Coronary artery (tissue), 2 donors: ENCODE results near the gene GPC6.

Source experiments
- DNase-seq: peaks from one replicate; pipeline ENCODE4 v3.0.0-alpha.2; 2017; ENCODE audit warnings: low spot score
- H3K27ac ChIP-seq, 2 donors: fragments of 200-600 bp; sonication (generic); one replicate each; pipeline ENCODE4 v1.5.1; 2016 to 2019
- H3K4me3 ChIP-seq: fragments of 200-600 bp; sonication (generic); 2 replicates; pipeline ENCODE4 v1.5.1; 2016; ENCODE audit warnings: mild to moderate bottlenecking, moderate library complexity
- CTCF ChIP-seq: fragments of 200-600 bp; sonication (generic); IDR thresholded peaks from one replicate; pipeline ENCODE4 v1.5.1; 2019; ENCODE audit warnings: antibody characterized with exemption

The GPC6 gene

DNA sequence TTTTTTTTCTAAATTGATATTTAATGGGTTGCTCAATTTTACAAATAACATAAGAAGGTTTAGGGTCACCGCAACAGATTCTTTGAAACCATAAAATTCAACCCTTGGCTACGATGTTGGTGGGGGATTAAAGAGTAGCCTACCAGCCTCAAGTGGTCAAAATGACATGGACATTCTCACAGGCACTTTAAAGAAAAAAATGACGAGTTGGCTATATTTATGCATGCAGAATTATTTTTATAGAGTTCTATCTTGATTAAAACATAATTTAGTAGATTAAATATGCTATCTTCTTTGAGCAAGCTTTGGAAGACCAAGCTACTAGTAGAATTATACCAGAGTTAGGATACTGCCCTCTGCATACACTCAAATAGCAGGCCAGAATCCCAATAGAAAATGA lies 959.9 kb downstream of the GPC6 start:
- no peak overlapping the region for H3K4me3 ChIP-seq
- TF ChIP-seq CTCF = no peak
- DNase-seq = no peak
- no peak overlapping the region for H3K27ac ChIP-seq

GRCh38 chr13:94188201-94188854 lies 961.7 kb downstream of the GPC6 start:
- H3K4me3 ChIP-seq = no peak overlapping the region
- TF ChIP-seq CTCF = no peak
- no peak for DNase-seq
- H3K27ac ChIP-seq = no peak overlapping the region

DNA sequence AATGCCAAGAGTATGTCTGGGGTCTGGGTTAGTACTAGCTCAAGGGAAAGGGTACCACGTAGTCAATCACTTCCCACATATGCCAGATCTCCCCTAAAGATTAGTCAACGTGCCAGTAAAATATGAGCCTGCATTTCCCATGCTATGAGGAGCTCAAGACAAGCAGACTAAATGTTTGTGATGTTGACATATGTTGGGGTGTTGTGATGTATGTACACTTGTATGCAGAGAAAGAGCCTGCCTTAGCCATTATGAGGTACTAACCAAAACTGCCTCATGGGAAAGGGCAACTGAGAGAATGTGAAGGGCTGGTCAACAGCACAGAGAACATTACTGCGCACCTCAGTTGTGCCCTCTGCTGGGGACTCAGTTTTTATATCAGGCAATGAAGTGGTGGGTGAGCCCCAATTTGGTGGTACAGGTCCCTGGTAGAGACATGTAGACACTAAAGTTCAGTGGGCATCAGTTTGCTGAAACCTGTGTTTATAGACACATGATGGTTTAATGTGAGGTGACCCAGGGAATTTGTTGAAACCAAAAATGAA lies 965.9 kb downstream of the GPC6 start:
- Histone ChIP-seq H3K4me3 (no peak overlapping the region), H3K27ac (no peak overlapping the region)
- TF ChIP-seq CTCF = no peak
- DNase-seq = no peak

DNA sequence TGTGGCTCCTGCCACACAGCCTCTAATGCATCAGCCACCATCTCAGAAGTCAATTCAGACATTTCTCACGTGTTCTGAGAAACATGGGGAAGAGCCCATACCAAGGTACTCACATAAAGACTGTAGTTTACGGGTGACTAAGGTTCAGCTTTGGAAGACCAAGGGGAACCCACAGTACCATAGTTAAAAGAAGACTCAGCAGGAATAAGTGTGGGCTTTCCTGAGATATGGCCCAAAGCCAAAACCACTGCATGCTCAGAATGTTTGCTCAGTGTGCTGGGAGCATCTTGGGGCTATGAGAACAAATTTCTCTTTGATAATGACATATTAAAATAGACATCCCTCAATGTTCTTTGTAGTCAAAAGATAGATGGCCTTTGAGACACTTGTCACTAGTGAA lies 969.1 kb downstream of the GPC6 start:
- no peak overlapping the region for H3K27ac ChIP-seq
- no peak for DNase-seq
- no peak overlapping the region for H3K4me3 ChIP-seq
- TF ChIP-seq CTCF = no peak

GRCh38 chr13:94196413-94196812 lies 969.8 kb downstream of the GPC6 start:
- no peak for DNase-seq

GRCh38 chr13:94198681-94199080 lies 972.1 kb downstream of the GPC6 start:
- no peak overlapping the region for H3K27ac ChIP-seq
- TF ChIP-seq CTCF = no peak
- no peak for DNase-seq
- H3K4me3 ChIP-seq = no peak overlapping the region

More at GRCh38 chr13:94196413-94196812, 969.8 kb downstream of the GPC6 start:
- TF ChIP-seq CTCF = no peak
- H3K4me3 ChIP-seq = no peak overlapping the region
- H3K27ac ChIP-seq = no peak overlapping the region

GRCh38 chr13:94199135-94199534 lies 972.5 kb downstream of the GPC6 start:
- no peak overlapping the region for H3K27ac ChIP-seq
- no peak overlapping the region for H3K4me3 ChIP-seq
- no peak for TF ChIP-seq CTCF
- DNase-seq = no peak
